Bronchial epithelial cell (primary cell): Measurements from ENCODE around the gene TOMM40L. TPM values are rescaled to one million over a fixed set of nuclear protein-coding genes. Genes with fewer than 3 reads are reported as not detected.

ENCODE experiments used
- DNase-seq: peaks from one replicate; pipeline ENCODE4 v3.0.0-alpha.2; 2010; ENCODE audit warnings: low read depth
- FAIRE-seq: peaks from 2 replicates; lab custom pipeline; 2011; peaks lifted over from hg19 to GRCh38; lab: Jason Lieb, UNC
- H3K27me3 ChIP-seq: 2 replicates; pipeline ENCODE4 v1.5.1; 2011; ENCODE audit warnings: low read length; ENCODE audit not compliant: control insufficient read depth, insufficient read depth
- H3K36me3 ChIP-seq: 2 replicates; pipeline ENCODE4 v1.5.1; 2011; ENCODE audit warnings: low read length; ENCODE audit not compliant: control insufficient read depth, insufficient read depth
- H3K4me3 ChIP-seq: 2 replicates; pipeline ENCODE4 v1.5.1; 2011; ENCODE audit warnings: mild to moderate bottlenecking, low read depth, low read length, control low read depth
- CTCF ChIP-seq: IDR thresholded peaks from 2 replicates; pipeline ENCODE4 v1.5.1; 2011; ENCODE audit warnings: mild to moderate bottlenecking, moderate library complexity, low read length, control low read depth, inconsistent platforms; ENCODE audit not compliant: insufficient read depth, severe bottlenecking
- total RNA-seq: library from RNA; depleted of rRNA; stranded (reverse); fragments of >200 nt; gene quantifications from 2 replicates; pipeline ENCODE4 v1.2.1, GENCODE V29; 2014

TOMM40L gene
- total RNA-seq, 1 donor from 2014 or later, result 10.8 TPM

GRCh38 chr1:161189036-161189435, 36.8 kb upstream of the TOMM40L start:
- FAIRE-seq (no peak), DNase-seq (no peak)
- Histone ChIP-seq H3K27me3 (no peaks in the 10 kb centered on the region), H3K4me3 (no peak overlapping the region), H3K36me3 (no peaks in the 10 kb centered on the region)
- no peak for TF ChIP-seq CTCF

- H3K27me3 ChIP-seq, result no peaks in the 10 kb centered on the region
- no peak for FAIRE-seq
- no peak overlapping the region for H3K4me3 ChIP-seq
- H3K36me3 ChIP-seq, result no peaks in the 10 kb centered on the region
- no peak for TF ChIP-seq CTCF
- DNase-seq, result no peak
These were observed 34.8 kb upstream of the TOMM40L start for GRCh38 chr1:161190962-161191521.

GRCh38 chr1:161191971-161192370, 33.9 kb upstream of the TOMM40L start:
- no peak overlapping the region for H3K4me3 ChIP-seq
- H3K27me3 ChIP-seq, result no peaks in the 10 kb centered on the region
- H3K36me3 ChIP-seq, result no peaks in the 10 kb centered on the region
- no peak for TF ChIP-seq CTCF
- no peak for DNase-seq
- no peak for FAIRE-seq

- Histone ChIP-seq H3K36me3 (no peaks in the 10 kb centered on the region), H3K27me3 (no peaks in the 10 kb centered on the region), H3K4me3 (no peak overlapping the region)
- FAIRE-seq (no peak), DNase-seq (peak; percentile 51)
- peak; percentile 96 for TF ChIP-seq CTCF
These were observed 33.1 kb upstream of the TOMM40L start for GRCh38 chr1:161192476-161193465.

- TF ChIP-seq CTCF, result no peak
- Histone ChIP-seq H3K4me3 (no peak overlapping the region), H3K27me3 (no peaks in the 10 kb centered on the region), H3K36me3 (no peaks in the 10 kb centered on the region)
- DNase-seq (no peak), FAIRE-seq (no peak)
These were observed 32.2 kb upstream of the TOMM40L start for GRCh38 chr1:161193561-161194235.
